Psoas muscle (tissue), 8 donors: ENCODE data around the gene EDN2. TPM values are rescaled to one million over a fixed set of nuclear protein-coding genes. Genes with fewer than 3 reads are reported as not detected.

Experiments used
- ATAC-seq, 4 donors: fragments of 200-7000 bp; cut with Tn5 transposase; one replicate each; pipeline ENCODE4 v1.9.1; 2020; ENCODE audit warnings: moderate library complexity in 3 of 4, mild to moderate bottlenecking in 2 of 4
- DNase-seq, 2 donors: peaks; one replicate each; pipeline ENCODE4 v3.0.0-alpha.2; 2020
- H3K27ac ChIP-seq: fragments of 200-600 bp; one replicate; pipeline ENCODE4 v1.8.0; 2022
- H3K27me3 ChIP-seq, 3 donors: fragments of 200-600 bp in 1 of 3; one replicate each; pipeline versions ENCODE4 v1.6.1 to v1.8.0; 2013 to 2022; ENCODE audit warnings: low read length in 2 of 3, mild to moderate bottlenecking in 2 of 3, moderate library complexity in 1 of 3; ENCODE audit not compliant: insufficient read depth in 3 of 3
- H3K36me3 ChIP-seq, 2 donors: fragments of 200-600 bp in 1 of 2; one replicate each; pipeline versions ENCODE4 v1.6.1 to v1.8.0; 2013 to 2022; ENCODE audit warnings: low read depth in 1 of 2, mild to moderate bottlenecking in 1 of 2, moderate library complexity in 1 of 2; ENCODE audit not compliant: insufficient read depth in 1 of 2
- H3K4me1 ChIP-seq: fragments of 200-600 bp; one replicate; pipeline ENCODE4 v1.8.0; 2022
- H3K4me3 ChIP-seq: fragments of 200-600 bp; one replicate; pipeline ENCODE4 v1.8.0; 2022; ENCODE audit warnings: mild to moderate bottlenecking
- H3K9me3 ChIP-seq: fragments of 200-600 bp; one replicate; pipeline ENCODE4 v1.8.0; 2022
- CTCF ChIP-seq: fragments of 200-600 bp; IDR thresholded peaks from one replicate; pipeline ENCODE4 v1.8.0; 2022; ENCODE audit warnings: antibody characterized with exemption
- WGBS, 3 donors: extraction: QIAGEN DNeasy Blood & Tissue Kit; methylation state at CpG; one replicate each; pipeline versions ENCODE4 v1.1.6 to v1.1.7; 2013; 5-methylcytosine and 5-hydroxymethylcytosine counted together
- intact Hi-C, 2 donors: fragments of 100-400 bp; cut with DNase I; formaldehyde crosslinking; loops; one replicate each; pipeline versions ENCODE4 v1.11.0 to v1.14.2; 2022
- polyA plus RNA-seq, 3 donors: library from polyadenylated mRNA; stranded (reverse); fragments of 200-250 nt; gene quantifications; one replicate each; pipeline ENCODE4 v1.2.3, GENCODE V29; 2013
- total RNA-seq, 4 donors: library from RNA; stranded (reverse); fragmentation: NEBNext Ultra II Directional in 2 of 4; extraction: Animal tissue kit (Norgen Biotek cat#: 25700) in 2 of 4; gene quantifications; one replicate each; pipeline versions ENCODE4 v1.2.1 to v1.2.4, GENCODE V29; 2021 to 2023
- donor health status: healthy with polysubstance abuse.
- donor health status: DM: no; HTN: no; CAD: no; lungs with moderate emphysema.
- donor health status: Bipolar disorder and iron deficiency.
- donor health status: healthy.
- donor health status: DM: yes; HTN: yes; CAD: no.
- donor health status: DM: no; HTN: no; CAD: no.
- donor health status: DM: no; HTN: no; CAD: no.
- donor health status: DM: yes; HTN: yes; CAD: no.

Gene EDN2
- total and polyA plus RNA-seq, 7 donors = 0.03 to 0.10 TPM; not detected in 5

- no peaks in the 10 kb centered on the region for H3K4me1 ChIP-seq
- ATAC-seq (no peak), DNase-seq (no peak)
- no peaks in the 10 kb centered on the region for H3K36me3 ChIP-seq
- H3K9me3 ChIP-seq = peaks cover 3% of the 10 kb centered on the region
- no peak overlapping the region for H3K27ac ChIP-seq
- peaks cover 0 to 1% (median 0%) of the 10 kb centered on the region in 3 donors for H3K27me3 ChIP-seq
- no peak for TF ChIP-seq CTCF
- intact Hi-C loops = no loop called here
- no peak overlapping the region for H3K4me3 ChIP-seq
- WGBS, 3 donors = 87 to 90% (median 90%) methylated on average over 10 of the region's 10 CpGs
These were observed 35.1 kb downstream of the EDN2 start for GRCh38 chr1:41449326-41449921.

GRCh38 chr1:41448821-41449220 lies 35.7 kb downstream of the EDN2 start:
- H3K4me3 ChIP-seq = no peak overlapping the region
- 81 to 92% (median 87%) methylated on average over 4 of the region's 4 CpGs for WGBS, 3 donors
- H3K9me3 ChIP-seq = peaks cover 3% of the 10 kb centered on the region
- no peak overlapping the region for H3K27ac ChIP-seq
- intact Hi-C loops = no loop called here
- TF ChIP-seq CTCF = no peak
- DNase-seq = no peak
- H3K4me1 ChIP-seq = no peaks in the 10 kb centered on the region
- no peak for ATAC-seq
- no peaks in the 10 kb centered on the region for H3K36me3 ChIP-seq
- H3K27me3 ChIP-seq = peaks cover 0 to 1% (median 0%) of the 10 kb centered on the region in 3 donors

- TF ChIP-seq CTCF = no peak
- DNase-seq (no peak), ATAC-seq (no peak)
- no peaks in the 10 kb centered on the region for H3K4me1 ChIP-seq
- no peak overlapping the region for H3K4me3 ChIP-seq
- no peak overlapping the region for H3K27ac ChIP-seq
- peaks cover 3% of the 10 kb centered on the region for H3K9me3 ChIP-seq
- H3K27me3 ChIP-seq = peaks cover 0 to 1% (median 0%) of the 10 kb centered on the region in 3 donors
- WGBS, 3 donors = 89 to 91% (median 89%) methylated on average over 8 of the region's 8 CpGs
- H3K36me3 ChIP-seq = no peaks in the 10 kb centered on the region
- intact Hi-C loops = no loop called here
These were observed 36.3 kb downstream of the EDN2 start for GRCh38 chr1:41447995-41448770.

GRCh38 chr1:41446851-41447610 lies 37.5 kb downstream of the EDN2 start:
- Histone ChIP-seq H3K27ac (no peak overlapping the region), H3K4me3 (no peak overlapping the region), H3K4me1 (no peaks in the 10 kb centered on the region), H3K36me3 (no peaks in the 10 kb centered on the region), H3K9me3 (peaks cover 3% of the 10 kb centered on the region), H3K27me3 (peaks cover 0 to 1% (median 0%) of the 10 kb centered on the region in 3 donors)
- 60 to 70% (median 64%) methylated on average over 9 of the region's 9 CpGs for WGBS, 3 donors
- ATAC-seq (no peak), DNase-seq (no peak)
- TF ChIP-seq CTCF = no peak
- intact Hi-C loops = no loop called here
